ENCODE results near the gene WDR33. TPM values are rescaled to one million over a fixed set of nuclear protein-coding genes. Genes with fewer than 3 reads are reported as not detected.
A peak's percentile ranks its signal among the peaks of the same experiment; 100 is the strongest.

Gene WDR33
- total and polyA plus RNA-seq, 9 of the 15 experiments (the other 6 are each of a cell fraction or from before 2014, with no cell fraction given): 24.2 to 57.4 (median 38.4) TPM

- TF ChIP-seq FOXK2 (conservative IDR thresholded peaks at IDR 0.05 in 1 of 2, IDR thresholded peaks at IDR 0.05 in 1 of 2; ENCODE audit: low read depth in 2 of 2) (peak in 1 of 2 experiments; percentile 28; a peak in 2 of 4 replicates), ZNF395 (CRISPR knock-in tag; IDR thresholded peaks at IDR 0.05) (0 out of 2 replicates have a peak, but pooled peaks have one; percentile 14), MYC (IDR thresholded peaks at IDR 0.05; ENCODE audit: low read depth, low read length) (peak; percentile 61), MYC (CRISPR knock-in tag; IDR thresholded peaks at IDR 0.05; ENCODE audit: borderline replicate concordance, low read depth) (no peak), SUPT5H (IDR thresholded peaks at IDR 0.05) (peak; percentile 95), GTF2E2 (tag; IDR thresholded peaks at IDR 0.05) (peak; percentile 83; the same call in 1 of the 2 replicates), KAT7 (CRISPR knock-in tag; IDR thresholded peaks at IDR 0.05; ENCODE audit: borderline replicate concordance) (0 out of 2 replicates have a peak, but pooled peaks have one; percentile 28), EP400 (IDR thresholded peaks at IDR 0.05) (peak; percentile 81), HNRNPLL (IDR thresholded peaks at IDR 0.05; ENCODE audit: low read depth, low read length, poor library complexity, severe bottlenecking) (peak; percentile 88), HDAC1 (IDR thresholded peaks at IDR 0.05) (peak in 1 of 2 experiments; percentile 25; a peak in 2 of 4 replicates), ATF1 (CRISPR knock-in tag; IDR thresholded peaks at IDR 0.05) (0 out of 2 replicates have a peak, but pooled peaks have one; percentile 16), ATF1 (tag; IDR thresholded peaks at IDR 0.05) (no peak), YY1 (IDR thresholded peaks at IDR 0.05; ENCODE audit: borderline replicate concordance in 1 of 3, control insufficient read depth in 1 of 3, extremely low read depth in 1 of 3, insufficient read depth in 3 of 3, insufficient read length in 1 of 3, insufficient replicate concordance in 2 of 3, low read depth in 1 of 3, low read length in 2 of 3) (peak; percentile 88 to 99 (median 97)), NFIC (IDR thresholded peaks at IDR 0.05) (peak; percentile 45; the same call in 1 of the 2 replicates), CBFB (CRISPR knock-in tag; IDR thresholded peaks at IDR 0.05) (peak; percentile 74; the same call in 1 of the 2 replicates), FUS (optimal IDR thresholded peaks at IDR 0.05; ENCODE audit: low read depth, low read length) (no peak), FIP1L1 (IDR thresholded peaks at IDR 0.05; ENCODE audit: low read depth, low read length, poor library complexity, severe bottlenecking) (peak; percentile 41), BACH1 (tag; IDR thresholded peaks at IDR 0.05) (no peak), ZC3H4 (CRISPR knock-in tag; IDR thresholded peaks at IDR 0.05; ENCODE audit: borderline replicate concordance) (no peak), CHD2 (IDR thresholded peaks at IDR 0.05; ENCODE audit: low read depth, low read length) (peak; percentile 21; the same call in 1 of the 2 replicates), SMAD1 (IDR thresholded peaks at IDR 0.05; ENCODE audit: low read depth, low read length, partially characterized antibody) (peak; percentile 52), SIX5 (IDR thresholded peaks at IDR 0.05; ENCODE audit: borderline replicate concordance in 1 of 2, insufficient read depth in 1 of 2, low read depth in 1 of 2, low read length in 2 of 2) (no peak), PHF20 (IDR thresholded peaks at IDR 0.05; ENCODE audit: partially characterized antibody) (peak; percentile 79), SREBF1 (IDR thresholded peaks at IDR 0.05; ENCODE audit: borderline replicate concordance, low read depth, low read length) (no peak)
- TF ChIP-seq, protein P1, sequence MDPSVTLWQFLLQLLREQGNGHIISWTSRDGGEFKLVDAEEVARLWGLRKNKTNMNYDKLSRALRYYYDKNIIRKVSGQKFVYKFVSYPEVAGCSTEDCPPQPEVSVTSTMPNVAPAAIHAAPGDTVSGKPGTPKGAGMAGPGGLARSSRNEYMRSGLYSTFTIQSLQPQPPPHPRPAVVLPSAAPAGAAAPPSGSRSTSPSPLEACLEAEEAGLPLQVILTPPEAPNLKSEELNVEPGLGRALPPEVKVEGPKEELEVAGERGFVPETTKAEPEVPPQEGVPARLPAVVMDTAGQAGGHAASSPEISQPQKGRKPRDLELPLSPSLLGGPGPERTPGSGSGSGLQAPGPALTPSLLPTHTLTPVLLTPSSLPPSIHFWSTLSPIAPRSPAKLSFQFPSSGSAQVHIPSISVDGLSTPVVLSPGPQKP (CRISPR knock-in tag; IDR thresholded peaks at IDR 0.05): no peak
- TF ChIP-seq, protein P2, sequence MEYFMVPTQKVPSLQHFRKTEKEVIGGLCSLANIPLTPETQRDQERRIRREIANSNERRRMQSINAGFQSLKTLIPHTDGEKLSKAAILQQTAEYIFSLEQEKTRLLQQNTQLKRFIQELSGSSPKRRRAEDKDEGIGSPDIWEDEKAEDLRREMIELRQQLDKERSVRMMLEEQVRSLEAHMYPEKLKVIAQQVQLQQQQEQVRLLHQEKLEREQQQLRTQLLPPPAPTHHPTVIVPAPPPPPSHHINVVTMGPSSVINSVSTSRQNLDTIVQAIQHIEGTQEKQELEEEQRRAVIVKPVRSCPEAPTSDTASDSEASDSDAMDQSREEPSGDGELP (CRISPR knock-in tag; IDR thresholded peaks at IDR 0.05; ENCODE audit: borderline replicate concordance): peak; percentile 67; the same call in 1 of the 2 replicates
Measured at GRCh38 chr2:127701193-127701650, 109.7 kb downstream of the WDR33 start, which contains the start of gene SFT2D3 (continued).
